ENCODE results near the gene RDH5. TPM values are rescaled to one million over a fixed set of nuclear protein-coding genes. Genes with fewer than 3 reads are reported as not detected.

Gene RDH5
- total and polyA plus RNA-seq, 10 donors, result 4.7 to 17.4 (median 12.9) TPM

GRCh38 chr12:55771736-55772135 lies 51.5 kb downstream of the RDH5 start:
- intact Hi-C loops (cut with DNase I; ENCODE audit: low total_unique reads), result no loop called here
- DNase-seq, result no peak
- H3K4me3 ChIP-seq, result no peak overlapping the region
- whole genome bisulfite sequencing, 5 donors, result 69 to 81% (median 73%) methylated on average over 6 of the region's 6 CpGs
- TF ChIP-seq CTCF (IDR thresholded peaks at IDR 0.05 in 8 of 11, conservative IDR thresholded peaks at IDR 0.05 in 3 of 11) (no peak), POLR2AphosphoS5 (IDR thresholded peaks at IDR 0.05) (no peak)
- H3K27me3 ChIP-seq (replicated peaks in 1 of 7), result no peaks in the 10 kb centered on the region
- no peak overlapping the region for H3K27ac ChIP-seq
- H3K4me1 ChIP-seq, result peaks cover 0 to 16% (median 0%) of the 10 kb centered on the region in 6 donors
- no peaks in the 10 kb centered on the region for H3K9me3 ChIP-seq
- H3K36me3 ChIP-seq, result peaks cover 0 to 99% (median 25%) of the 10 kb centered on the region in 6 donors

Small RNAs within 50 kb of the gene (small RNA-seq; reads per million reads assigned to genes)
- gene AC009779.1 (0 reads per million in 4 donors), gene RF00017 (0 reads per million in 4 donors)

Other genes starting within 250 kb of the RDH5 start
- not detected for gene OR6C68, start 228.0 kb upstream of the RDH5 start, total RNA-seq
- gene OR6C68, start 228.0 kb upstream of the RDH5 start, polyA plus RNA-seq, result not detected
- not detected for gene OR6C4, start 170.8 kb upstream of the RDH5 start, total RNA-seq
- not detected for gene OR6C4, start 170.8 kb upstream of the RDH5 start, polyA plus RNA-seq
- not detected for gene OR2AP1, start 147.9 kb upstream of the RDH5 start, total RNA-seq
- gene OR2AP1, start 147.9 kb upstream of the RDH5 start, polyA plus RNA-seq, result not detected
- gene OR10P1, start 83.5 kb upstream of the RDH5 start, total RNA-seq, result not detected
- not detected for gene OR10P1, start 83.5 kb upstream of the RDH5 start, polyA plus RNA-seq
- 10 to 100 TPM; 13.8 to 93.2 (median 24.7) TPM for gene ITGA7, start 12.5 kb upstream of the RDH5 start, total RNA-seq
- 10 to 100 TPM in 1 of 3 donors, 1 to 10 TPM in 2; 4.4 to 18.0 (median 8.6) TPM for gene ITGA7, start 12.5 kb upstream of the RDH5 start, polyA plus RNA-seq
- gene BLOC1S1, start 4.3 kb upstream of the RDH5 start, total RNA-seq, result 100 to 1,000 TPM; 113 to 228 (median 141) TPM
- gene BLOC1S1, start 4.3 kb upstream of the RDH5 start, polyA plus RNA-seq, result 100 to 1,000 TPM; 278 to 304 (median 282) TPM
- gene CD63, start 8.6 kb downstream of the RDH5 start, total RNA-seq, result 100 to 1,000 TPM; 440 to 750 (median 627) TPM
- gene CD63, start 8.6 kb downstream of the RDH5 start, polyA plus RNA-seq, result 100 to 1,000 TPM; 395 to 693 (median 509) TPM
- 10 to 100 TPM in 5 of 7 donors, 1 to 10 TPM in 2; 6.1 to 14.5 (median 10.7) TPM for gene GDF11, start 22.7 kb downstream of the RDH5 start, total RNA-seq
- 1 to 10 TPM; 3.5 to 5.5 (median 4.0) TPM for gene GDF11, start 22.7 kb downstream of the RDH5 start, polyA plus RNA-seq
- 10 to 100 TPM; 40.0 to 74.1 (median 46.3) TPM for gene SARNP, start 97.3 kb downstream of the RDH5 start, total RNA-seq
- gene SARNP, start 97.3 kb downstream of the RDH5 start, polyA plus RNA-seq, result 10 to 100 TPM; 72.4 to 97.6 (median 78.4) TPM
- 10 to 100 TPM; 18.8 to 34.6 (median 27.9) TPM for gene ORMDL2, start 97.6 kb downstream of the RDH5 start, total RNA-seq
- 10 to 100 TPM; 21.7 to 28.9 (median 28.1) TPM for gene ORMDL2, start 97.6 kb downstream of the RDH5 start, polyA plus RNA-seq
- gene DNAJC14, start 109.2 kb downstream of the RDH5 start, total RNA-seq, result 10 to 100 TPM; 28.2 to 45.0 (median 36.9) TPM
- 10 to 100 TPM; 10.6 to 23.3 (median 13.5) TPM for gene DNAJC14, start 109.2 kb downstream of the RDH5 start, polyA plus RNA-seq
- gene MMP19, start 122.5 kb downstream of the RDH5 start, total RNA-seq, result 100 to 1,000 TPM in 1 of 7 donors, 10 to 100 TPM in 6; 28.1 to 100 (median 72.2) TPM
- gene MMP19, start 122.5 kb downstream of the RDH5 start, polyA plus RNA-seq, result 10 to 100 TPM in 2 of 3 donors, 1 to 10 TPM in 1; 7.9 to 13.7 (median 10.5) TPM
- 10 to 100 TPM; 26.7 to 40.7 (median 36.6) TPM for gene PYM1, start 207.5 kb downstream of the RDH5 start, total RNA-seq
- 10 to 100 TPM; 48.3 to 54.0 (median 51.2) TPM for gene PYM1, start 207.5 kb downstream of the RDH5 start, polyA plus RNA-seq
- gene DGKA, start 210.8 kb downstream of the RDH5 start, total RNA-seq, result 100 to 1,000 TPM; 132 to 261 (median 197) TPM
- gene DGKA, start 210.8 kb downstream of the RDH5 start, polyA plus RNA-seq, result 100 to 1,000 TPM in 2 of 3 donors, 10 to 100 TPM in 1; 73.8 to 136 (median 105) TPM
- gene PMEL, start 245.6 kb downstream of the RDH5 start, total RNA-seq, result 1 to 10 TPM in 3 of 7 donors, under 1 TPM in 4; 0.44 to 1.6 (median 0.85) TPM
- under 1 TPM; 0.15 to 0.50 (median 0.29) TPM for gene PMEL, start 245.6 kb downstream of the RDH5 start, polyA plus RNA-seq
- gene CDK2, start 246.4 kb downstream of the RDH5 start, total RNA-seq, result 10 to 100 TPM; 21.4 to 46.6 (median 30.9) TPM
- 10 to 100 TPM; 11.9 to 16.2 (median 12.9) TPM for gene CDK2, start 246.4 kb downstream of the RDH5 start, polyA plus RNA-seq